NCI-H748 treated with DMSO at 0.1 percent for 48 hours (cell line): Measurements from ENCODE around the gene EXOC7.
"Not testable (repeated sequence)": the region's sequence is repeated elsewhere in the genome, so short reads cannot be mapped to it uniquely, and the experiment has no call there.

ENCODE experiments used
- DNase-seq: peaks from one replicate; lab custom pipeline; 2025; lab: John Stamatoyannopoulos, UW

EXOC7 gene

DNA sequence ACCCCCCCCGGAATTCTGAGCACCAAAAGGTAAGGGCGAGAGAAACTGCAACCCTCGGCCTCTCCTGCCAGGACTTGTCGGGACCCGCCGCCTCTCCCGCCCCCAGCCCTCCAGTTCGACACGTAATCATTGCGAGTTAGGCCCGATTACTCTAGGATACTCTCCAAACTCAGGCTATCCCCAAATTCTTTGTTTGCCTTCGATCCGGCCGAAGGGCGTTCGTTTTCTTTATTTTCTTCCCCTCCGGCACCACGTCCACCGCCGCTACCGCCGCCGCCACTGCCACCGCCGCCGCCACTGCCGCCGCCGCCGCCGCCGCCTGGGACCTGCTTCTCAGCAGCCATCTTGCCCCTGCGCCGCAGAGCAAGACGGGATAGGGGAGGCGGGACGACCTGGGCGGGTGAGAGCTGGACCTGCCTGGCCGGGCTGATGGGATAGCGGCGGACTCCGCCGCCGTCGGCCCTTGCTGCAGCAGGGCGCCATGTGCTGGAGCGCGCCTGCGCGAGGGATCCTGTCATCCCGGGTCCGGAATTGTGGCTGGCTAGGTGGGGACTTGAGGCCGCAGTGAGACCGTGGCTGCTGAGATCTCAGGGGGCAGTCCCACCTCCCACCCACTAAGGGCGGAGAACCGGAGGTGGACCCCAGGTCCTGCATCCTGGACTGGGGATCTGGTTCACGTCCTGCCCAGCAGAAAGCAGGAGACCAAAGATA, 31.3 kb downstream of the EXOC7 start, which contains the start of gene SRP68:
SRP68 (minus strand) TSS at position 370 of the 711 bp plus-strand sequence; CDS start at position 344, 26 bp downstream.
- peak; percentile 57 for DNase-seq

DNA sequence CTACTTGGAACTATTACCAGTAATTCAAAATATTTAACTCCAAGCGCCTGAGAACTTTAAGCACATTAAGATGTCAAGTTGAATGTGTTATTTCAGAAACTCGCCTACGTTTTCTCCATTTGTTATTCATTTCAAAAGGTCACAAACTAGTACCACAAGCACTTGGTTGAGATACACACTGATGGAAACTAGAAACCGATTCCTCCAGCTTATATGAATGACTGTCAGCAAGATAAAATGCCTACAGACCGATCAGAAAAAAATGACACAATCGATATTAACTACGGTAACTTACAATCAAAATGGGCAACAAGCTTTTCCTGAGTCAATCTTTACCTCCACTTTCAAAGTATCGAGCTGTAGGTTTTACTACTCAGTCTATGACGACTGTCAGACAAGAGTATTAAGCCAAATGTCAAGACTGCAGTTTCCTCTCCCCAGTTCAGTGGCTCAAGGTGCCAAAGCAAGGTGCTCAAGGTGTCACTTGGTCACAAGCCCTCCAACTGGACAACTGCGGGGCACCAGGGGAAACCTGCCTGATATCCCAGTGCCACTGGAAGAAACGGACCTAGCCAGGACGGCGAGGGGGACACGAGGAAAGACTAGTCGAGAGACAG, 31.9 kb downstream of the EXOC7 start:
- no peak for DNase-seq

DNA sequence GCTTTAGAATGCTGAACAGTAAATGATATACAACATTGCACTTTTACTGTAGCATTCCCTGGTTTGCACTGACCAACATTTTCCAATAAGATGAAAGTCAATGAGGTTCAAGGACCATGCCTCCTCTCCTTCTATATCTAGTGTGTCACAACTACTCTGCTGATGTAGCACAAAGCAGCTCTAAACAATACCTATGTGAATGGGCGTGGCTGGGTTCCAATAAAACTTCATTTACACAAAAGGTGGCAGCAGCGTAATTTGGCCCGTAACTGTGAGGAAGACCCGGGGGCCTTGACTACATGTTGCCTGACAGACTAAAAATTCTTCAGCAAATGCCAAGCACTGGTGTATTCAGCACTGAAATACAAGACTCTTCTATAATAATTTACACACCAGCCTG, 37.8 kb downstream of the EXOC7 start:
- no peak for DNase-seq

DNA sequence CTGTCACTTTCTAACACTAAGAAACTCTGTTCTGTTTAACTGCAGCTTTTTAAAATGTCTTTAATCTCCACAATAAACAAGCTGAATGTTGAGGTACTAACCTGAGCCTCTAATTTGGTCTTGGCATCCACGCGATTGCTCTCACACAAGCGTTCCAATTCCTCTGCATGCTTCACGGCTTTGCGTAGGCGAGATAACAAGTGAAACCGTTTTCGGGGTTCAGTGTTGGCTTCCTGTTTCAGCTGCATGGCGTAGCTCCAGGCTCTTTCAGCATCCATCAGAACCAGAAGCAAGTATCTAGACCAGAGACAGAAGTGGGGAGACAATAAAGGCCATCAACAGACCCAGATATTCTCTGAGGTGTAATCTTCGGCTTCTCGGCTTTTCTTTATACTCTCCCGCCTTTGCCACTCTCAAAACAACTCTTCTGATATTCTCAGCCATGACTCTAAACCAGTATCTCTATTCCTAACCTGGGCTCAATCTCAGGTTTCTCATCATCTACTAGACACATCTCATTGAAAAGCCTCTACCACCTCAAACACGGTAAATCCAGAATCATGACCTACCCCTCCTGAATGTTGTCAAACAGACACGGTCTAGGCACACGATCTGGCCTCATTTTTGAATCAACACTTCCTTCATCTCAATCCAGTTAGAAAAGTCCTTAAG, 39.6 kb downstream of the EXOC7 start:
- no peak for DNase-seq

DNA sequence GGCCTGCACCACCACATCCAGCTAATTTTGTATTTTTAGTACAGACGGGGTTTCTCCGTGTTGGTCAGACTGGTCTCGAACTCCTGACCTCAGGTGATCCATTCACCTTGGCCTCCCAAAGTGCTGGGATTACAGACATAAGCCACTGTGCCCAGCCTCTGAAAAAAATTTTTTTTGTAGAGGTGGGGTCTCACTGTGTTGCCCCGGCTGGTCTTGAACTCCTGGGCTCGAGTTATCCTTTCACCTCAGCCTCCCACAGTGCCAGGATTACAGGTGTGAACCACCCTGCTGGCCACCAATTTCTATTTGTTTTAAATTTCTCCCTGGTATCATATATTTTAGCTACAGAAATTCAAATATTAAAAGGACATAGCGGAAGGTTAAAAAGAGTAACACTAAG, 45.3 kb downstream of the EXOC7 start:
- DNase-seq: not testable (repeated sequence)

DNA sequence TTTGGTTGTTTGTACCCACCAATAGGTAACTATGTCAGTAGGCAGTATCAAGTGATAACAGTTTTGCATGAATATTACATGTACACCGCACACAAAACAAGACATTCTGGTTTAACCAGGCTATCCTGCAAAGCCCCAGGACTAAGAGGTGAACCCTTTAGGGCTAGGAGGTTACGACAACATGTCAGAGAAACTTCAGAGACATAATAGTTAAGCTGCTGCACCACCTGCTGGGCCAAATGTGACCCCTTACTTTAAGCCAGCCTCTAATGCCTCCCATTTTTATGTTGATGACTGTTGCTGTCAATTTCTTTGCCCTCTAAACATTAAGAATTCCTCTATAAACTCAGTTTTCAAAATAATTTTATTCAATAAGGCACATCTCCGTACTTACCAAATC, 46.7 kb downstream of the EXOC7 start:
- no peak for DNase-seq

DNA sequence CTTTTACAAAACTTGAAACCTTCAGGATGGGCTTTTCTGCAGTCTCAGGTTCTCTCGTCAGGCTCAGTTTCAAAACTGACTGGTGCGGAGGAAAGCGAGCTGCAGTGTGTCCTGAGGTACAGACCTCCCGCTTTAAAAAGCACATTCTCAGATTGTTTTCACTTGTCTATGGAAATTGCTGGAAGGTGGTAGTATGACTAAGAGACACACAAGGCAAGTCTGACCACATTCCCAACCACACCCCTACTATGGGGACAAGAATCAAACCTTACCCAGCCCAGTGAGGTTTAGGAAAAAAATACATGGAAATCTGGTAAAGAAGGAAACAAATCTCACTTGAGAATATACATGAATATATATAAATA, 49.5 kb downstream of the EXOC7 start:
- no peak for DNase-seq

DNA sequence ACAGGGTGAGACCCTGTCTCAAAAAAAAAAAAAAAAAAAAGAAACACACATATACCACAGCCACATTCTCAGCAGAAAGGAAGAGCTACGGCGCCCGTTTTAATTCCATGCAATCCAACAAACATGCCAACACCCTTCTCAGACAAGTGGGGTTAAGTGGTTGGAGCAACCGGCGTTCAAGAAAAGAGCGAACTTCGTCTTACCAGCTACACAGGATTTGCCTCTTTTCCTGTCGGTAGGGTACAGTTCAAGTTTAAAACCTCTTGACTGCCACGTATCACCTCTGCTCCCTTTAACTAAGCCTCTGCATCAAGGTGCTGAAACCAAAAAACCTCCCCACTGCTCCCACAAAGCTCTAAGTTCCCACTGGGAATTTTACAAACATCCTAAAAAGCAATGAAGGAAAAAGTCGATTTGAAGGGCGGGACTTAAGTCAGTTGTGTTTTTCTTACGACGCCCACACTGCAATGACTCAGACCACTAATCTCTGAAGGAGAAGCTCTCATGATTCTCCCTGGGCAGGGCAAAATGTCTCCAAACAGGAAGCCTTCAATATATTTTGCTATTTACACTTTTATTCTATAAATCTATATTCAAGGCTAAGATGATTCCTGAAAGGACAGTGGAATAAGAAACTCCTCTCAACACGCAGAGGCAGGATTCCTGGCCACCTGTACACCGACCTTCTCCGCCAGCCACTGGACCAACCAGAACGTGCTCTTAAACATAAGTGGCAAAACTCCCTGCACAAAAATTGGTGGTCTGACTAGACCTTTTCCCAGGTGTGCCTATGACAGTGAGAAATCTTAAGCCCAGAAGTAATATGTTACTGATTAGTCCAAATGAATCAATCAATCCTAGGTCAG, 50.1 kb downstream of the EXOC7 start:
- no peak for DNase-seq

DNA sequence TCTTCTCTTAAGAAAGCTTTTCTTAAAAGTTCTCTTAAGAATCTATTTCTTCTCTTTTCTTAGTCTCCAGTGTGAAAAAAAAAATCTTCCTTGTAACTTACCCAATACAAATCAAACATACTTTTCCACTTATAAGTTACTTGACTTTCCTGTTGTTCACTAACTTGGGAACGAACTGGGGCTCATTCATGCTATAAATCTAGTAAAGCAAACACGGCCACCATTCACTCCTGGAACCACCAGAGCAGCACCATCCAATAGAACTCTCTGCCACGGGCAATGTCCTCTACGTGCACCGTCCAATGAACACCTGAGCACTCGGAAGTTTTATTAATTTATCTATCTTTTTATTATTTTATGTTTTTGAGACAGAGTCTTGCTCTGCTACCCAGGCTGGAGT, 52.0 kb downstream of the EXOC7 start:
- DNase-seq: no peak

DNA sequence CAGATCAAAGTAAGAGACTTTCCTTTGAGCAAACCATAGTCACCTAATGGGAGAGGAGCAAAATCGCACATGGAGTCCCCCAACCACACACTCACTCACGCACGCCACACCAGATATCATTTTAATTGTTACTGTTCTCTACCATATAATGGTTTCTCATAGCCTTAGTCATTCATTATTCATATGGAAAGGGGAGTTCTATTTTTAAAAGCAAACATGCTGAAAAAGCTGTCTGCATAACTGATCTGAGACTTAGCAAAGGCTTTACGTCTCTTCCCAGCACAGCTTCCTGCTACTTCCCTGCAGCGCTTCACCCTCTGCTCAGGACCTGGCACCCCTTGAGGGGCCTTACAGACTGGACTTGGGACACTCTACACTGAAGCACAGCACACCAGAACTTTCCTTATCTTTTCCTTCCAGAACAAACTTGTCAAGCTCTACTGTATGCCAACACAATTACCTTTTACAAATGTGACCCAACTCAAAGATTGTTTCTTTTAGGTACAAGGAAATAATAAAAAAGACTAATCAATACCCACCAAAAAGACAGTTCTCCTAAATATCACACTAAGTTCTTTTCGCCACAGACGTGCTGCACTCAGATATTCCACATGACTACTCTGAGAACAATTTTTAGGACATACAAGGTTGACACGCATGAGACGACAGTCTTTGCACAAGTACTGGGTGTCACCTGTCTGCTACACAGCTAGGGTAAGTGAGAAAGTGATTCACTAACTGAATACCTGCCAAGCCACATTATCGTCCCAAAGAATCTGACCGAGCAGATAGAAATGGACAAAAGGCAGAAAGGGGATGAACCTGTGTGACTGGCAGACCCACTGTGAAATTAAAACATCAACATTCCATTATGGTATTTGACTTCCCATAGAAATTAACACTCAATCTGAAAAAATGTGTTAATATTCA, 52.8 kb downstream of the EXOC7 start:
- DNase-seq: no peak

DNA sequence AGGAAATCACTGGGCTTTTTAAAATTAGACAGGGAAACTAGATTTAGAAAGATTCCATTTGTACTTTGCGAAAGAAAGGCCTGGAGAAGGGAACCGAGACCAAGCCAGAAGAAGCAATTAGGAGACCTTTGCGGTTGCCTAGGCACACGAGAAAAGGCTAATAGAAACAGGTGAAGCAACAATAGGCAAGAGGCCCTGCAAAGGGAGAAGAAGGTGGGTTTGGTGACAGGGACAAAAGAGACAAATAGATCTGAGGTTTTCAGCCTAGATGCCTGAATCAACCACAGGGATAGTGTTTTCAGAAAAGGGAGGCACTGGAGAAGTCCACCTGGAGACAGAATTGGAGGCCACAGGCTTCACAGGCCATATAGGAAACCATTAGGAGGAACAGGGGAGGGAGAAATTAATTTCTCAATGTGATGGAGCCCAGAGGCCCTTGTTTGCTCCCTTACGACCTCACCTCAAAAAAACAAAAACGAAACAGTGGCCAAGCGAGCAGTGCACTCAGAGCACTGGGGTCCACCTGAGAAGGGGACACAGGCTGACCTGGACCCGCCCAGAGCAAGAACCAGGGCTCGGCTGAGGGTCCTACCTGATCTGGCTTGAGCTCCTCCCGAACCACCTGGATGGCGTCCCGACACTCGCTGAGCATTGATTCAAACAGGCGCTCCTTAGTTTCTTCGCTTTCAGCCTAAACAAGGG, 53.6 kb downstream of the EXOC7 start:
- no peak for DNase-seq

DNA sequence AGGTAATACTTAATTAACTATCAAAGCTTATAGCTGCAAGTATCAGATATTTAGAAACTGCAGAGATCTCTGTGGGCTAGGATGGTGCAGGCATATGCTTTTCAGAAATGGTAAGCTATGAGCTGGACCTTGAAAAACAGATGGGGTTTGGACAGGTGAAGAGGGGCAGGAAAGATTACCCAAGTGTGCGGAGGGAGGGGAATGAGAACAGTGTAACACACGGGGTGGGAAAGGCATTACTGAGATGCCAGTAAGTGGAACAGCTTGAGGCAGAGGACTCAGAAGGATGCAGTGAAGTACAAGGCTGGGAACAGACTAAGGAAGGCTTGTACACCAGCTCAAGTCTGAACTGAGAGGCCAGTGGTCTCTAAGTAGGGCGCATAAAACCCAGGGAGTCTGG, 54.3 kb downstream of the EXOC7 start:
- no peak for DNase-seq

DNA sequence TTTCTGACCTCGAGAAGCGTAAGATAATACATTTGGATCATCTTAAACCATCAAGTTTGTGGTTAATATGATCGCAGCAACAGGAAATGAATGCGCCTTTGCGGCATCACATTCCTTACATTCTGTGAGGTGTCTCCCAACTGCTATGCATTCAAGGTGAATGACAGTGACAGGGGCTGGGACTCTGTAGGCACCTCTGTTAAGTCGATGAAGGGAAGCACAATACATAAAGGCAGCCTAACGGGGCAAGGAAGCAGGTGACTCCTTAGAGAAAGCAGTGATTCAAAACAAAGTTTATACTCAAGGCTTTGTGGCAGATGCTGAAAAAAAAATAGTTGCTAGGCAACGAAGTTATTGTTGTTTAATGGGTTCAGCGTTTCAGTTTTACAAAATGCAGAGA, 54.9 kb downstream of the EXOC7 start:
- no peak for DNase-seq

DNA sequence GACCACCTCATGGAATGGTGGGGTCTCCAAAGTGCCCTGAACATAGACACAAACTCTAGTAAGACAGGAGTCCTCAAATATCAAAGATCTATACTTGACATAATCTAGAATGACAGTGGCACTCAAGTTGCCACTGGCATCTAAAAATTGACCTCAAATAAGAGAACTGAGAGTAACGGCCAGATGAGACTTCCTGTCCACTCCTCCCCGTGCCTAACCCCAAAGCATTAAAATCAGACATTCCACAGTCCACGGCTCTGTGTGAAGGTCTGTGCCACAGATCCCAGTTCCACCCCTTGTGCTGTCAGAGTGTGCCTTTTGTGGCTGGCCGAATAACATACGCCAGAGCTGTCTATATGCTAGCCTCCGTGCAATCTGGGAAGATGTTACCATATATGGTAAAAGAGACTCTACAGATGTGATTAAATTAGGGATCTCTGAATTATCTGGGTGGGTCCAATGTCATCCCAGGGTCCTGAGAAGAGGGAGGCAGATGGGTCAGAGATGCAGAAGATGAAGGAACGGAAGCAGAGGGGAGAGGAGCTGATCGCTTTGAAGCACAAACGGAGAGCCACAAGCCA, 55.5 kb downstream of the EXOC7 start:
- no peak for DNase-seq

DNA sequence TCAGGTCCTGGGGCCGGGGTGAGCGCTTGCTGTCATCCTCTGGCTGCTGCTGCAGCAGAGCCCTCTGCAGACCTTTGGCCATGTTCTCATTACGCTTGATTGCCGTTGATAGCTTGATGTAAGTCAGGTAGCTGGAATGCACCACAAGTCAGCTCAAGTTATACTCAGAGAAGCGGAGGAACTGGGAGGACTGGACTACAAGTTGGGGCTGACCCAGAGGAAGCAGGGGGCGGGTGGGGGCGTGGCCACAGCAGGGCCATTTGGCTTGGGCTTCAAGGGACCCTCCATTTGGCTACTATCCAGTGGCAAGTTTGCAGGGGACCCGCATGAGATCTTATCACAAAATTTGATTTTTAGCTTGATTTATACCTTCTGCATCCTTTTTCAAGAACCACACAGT, 57.5 kb downstream of the EXOC7 start:
- no peak for DNase-seq

DNA sequence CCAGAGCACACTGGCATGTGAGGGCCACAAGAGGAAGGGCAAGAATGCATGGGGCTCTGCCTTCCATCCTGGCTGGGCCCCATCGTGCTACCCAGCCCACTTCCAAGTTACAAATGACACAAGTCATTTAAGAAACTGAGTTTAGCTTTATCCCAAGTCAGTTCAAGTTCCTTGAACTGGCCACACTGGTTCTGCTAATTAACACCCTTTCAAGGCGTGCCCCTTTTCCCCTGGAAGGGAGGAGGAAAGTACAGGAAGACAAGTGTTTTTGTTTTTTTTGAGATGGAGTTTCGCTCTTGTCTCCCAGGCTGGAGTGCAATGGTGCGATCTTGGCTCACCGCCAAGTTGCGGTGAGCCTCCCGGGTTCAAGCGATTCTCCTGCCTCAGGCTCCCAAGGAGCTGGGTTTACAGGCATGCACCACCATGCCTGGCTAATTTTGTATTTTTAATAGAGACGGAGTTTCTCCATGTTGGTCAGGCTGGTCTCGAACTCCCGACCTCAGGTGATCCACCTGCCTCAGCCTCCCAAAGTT, 59.0 kb downstream of the EXOC7 start:
- not testable (repeated sequence) for DNase-seq

DNA sequence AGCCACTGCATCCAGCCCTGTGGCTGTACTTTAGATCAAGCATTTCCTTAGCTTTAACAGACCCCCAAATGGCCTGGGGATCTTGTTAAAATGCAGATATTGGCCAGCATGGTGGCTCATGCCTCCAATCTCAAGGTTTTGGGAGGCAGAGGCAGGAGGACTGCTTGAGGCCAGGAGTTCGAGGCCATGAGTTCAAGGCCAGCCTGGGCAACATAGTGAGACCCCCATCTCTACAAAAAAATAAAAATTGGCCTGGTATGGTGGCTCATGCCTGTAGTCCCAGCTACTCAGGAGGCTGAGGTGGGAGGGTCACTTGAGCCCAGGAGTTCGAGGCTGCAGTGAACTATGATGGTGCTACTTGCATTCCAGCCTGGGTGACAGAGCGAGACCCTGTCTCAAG, 60.7 kb downstream of the EXOC7 start:
- DNase-seq: not testable (repeated sequence)

DNA sequence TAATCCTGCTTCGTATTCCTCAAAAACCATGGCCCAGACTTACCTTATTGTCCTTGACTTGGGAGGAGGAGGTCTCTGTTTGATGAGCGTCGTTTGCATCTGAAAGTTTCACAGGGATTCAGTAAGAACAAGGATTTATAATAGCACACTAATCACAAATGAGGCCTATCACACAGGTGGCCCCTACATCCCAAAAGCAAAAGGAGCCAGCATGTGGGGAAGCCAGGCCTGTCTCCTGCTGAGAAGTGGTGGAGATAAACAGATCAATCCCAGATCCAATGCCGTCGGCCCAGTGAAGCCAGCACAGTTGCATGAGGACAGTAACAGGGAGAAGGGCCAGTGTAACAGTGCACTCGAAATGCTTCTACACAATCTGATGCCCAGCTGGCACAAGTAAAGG, 63.2 kb downstream of the EXOC7 start:
- no peak for DNase-seq

DNA sequence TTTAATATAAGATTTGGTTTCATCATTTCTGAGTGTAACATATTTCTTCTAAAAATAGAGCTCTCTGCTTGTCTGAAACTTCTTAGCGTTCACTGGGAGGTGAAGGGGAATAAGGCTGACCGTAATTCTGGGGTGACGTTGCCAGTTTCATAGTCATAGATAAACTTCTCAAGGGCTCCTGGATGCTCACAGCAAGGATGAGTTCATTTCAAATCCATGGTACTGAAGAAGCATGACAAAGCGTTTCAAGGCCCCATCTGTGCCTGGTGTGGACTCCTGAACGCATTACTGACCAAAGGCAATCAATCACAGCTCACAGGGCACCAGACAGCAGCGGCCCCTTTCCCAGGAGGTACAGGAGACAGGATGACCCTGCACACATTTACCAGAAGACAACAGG, 64.5 kb downstream of the EXOC7 start:
- DNase-seq: no peak

DNA sequence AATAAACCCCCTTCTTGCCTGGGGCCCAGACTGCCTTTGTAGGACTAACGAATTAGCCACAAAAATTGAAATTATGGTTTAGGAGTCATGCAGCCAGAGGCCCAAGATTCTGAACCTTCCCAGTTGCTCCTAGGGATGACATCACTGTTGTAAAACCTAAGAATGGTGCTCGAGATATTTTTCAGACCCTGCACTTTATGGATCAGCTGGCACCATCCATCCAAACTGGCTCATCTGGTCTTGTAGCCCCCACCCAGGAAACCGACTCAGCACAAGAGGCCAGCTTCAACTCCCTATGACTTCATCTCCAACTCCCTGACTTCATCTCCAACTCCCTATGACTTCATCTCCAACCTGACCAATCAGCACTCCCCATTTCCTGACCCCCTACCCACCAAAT, 65.5 kb downstream of the EXOC7 start:
- no peak for DNase-seq
